ENCODE results near the gene FKBP14. TPM values are rescaled to one million over a fixed set of nuclear protein-coding genes. Genes with fewer than 3 reads are reported as not detected.

FKBP14 gene
- total RNA-seq, 2 experiments from 2014 or later = 7.2 to 8.3 TPM

DNA sequence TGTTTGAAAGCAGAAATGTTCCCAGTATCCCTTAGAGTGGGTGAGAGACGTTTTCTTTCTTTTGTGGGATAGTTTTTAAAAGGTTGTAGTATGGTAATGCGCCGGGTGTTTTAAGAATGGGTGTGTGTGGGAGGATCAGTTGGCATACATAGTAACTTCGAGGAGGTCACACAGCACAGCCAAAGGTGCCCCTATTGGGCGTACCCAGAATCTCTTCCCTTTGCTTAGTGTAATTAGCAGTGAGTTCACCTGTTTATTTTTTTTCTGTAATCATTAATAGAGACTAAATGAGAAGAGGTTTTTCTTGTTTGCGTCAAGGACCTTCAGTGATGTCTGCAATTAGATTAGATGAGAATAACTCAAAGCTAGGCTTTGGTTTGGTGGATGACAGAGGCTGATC lies 3.2 kb upstream of the FKBP14 start:
- Mint-ChIP-seq H3K4me1 (peaks cover 19% of the 10 kb centered on the region), H3K27ac (no peak overlapping the region), H3K9me3 (ENCODE audit: low read depth) (no peaks in the 10 kb centered on the region), H3K36me3 (ENCODE audit: low read depth) (peaks cover 5% of the 10 kb centered on the region), H3K27me3 (no peaks in the 10 kb centered on the region), H3K4me3 (no peak overlapping the region)
- peak; percentile 40 for DNase-seq
- CTCF ChIA-PET = interaction anchor here (0.9 to 1.2 kb wide), 2 partner anchors 37 to 84 kb away, joined by 3 read pairs; no protein-coding TSS in a partner anchor
- POLR2A ChIA-PET = no interaction called here
- intact Hi-C loops (cut with DNase I, micrococcal nuclease) = loop anchor here (2.0 to 10.0 kb wide), 9 partner anchors 33 to 565 kb away; partner anchors contain the start of genes NOD1 (in 2 of the 2), GARS1 (in 1 of the 2), GGCT (in 1 of the 2) and SCRN1 (in 1 of the 2)
- ATAC-seq = no peak

DNA sequence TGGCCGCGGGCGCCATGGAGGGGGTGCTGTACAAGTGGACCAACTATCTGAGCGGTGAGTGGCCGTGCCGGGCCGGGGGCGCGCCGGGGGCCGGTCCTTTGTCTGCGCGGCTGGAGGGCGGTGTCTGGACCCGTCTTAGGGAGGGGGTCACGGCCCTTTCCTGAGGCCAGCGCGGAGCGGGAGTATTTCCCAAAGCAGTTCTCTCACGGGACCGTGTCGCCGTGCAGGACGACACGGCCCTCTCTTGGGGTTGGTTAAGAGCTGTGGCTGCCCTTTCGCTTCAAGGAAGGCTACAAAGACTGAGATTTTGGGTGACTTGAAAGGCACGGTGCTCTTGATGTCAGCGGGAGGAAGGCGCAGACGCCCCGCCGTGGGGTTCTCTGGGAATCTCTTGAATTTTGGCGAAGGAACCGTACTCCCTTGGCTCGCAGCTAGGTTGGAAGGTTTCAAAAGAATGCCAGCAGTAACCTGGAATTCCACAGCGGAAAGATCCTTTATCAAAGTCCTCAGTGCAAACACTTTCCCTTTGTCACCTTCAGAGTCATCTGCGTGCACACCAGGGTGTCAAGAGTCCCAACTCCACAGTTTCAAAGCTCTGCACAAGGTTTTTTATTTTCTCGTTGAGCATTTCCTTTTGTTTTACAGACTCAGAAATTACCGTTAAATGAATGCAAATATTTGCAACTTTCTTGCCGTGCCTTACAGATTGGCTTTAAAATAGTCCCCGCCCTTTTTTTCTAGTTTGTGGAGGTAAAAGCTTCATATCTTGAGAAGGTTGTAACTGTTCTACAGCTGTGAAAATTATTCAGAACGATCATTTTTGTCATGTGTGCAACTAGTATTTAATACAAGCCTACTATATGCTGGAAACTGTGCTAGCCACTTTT lies 2.5 kb upstream of the FKBP14 start:
- H3K9me3 Mint-ChIP-seq (ENCODE audit: low read depth) = no peaks in the 10 kb centered on the region
- ATAC-seq (peak; percentile 7), DNase-seq (peak; percentile 47)
- H3K27ac Mint-ChIP-seq = peak overlapping the region; percentile 64
- intact Hi-C loops (cut with DNase I, micrococcal nuclease) = loop anchor here (1.0 to 10.0 kb wide), 12 partner anchors 33 to 566 kb away; partner anchors contain the start of genes NOD1 (in 2 of the 2), GARS1 (in 1 of the 2), GGCT (in 1 of the 2) and MTURN (in 1 of the 2)
- H3K36me3 Mint-ChIP-seq (ENCODE audit: low read depth) = peaks cover 5% of the 10 kb centered on the region
- ChIA-PET CTCF (interaction anchor here (0.9 to 1.2 kb wide), 3 partner anchors 13 to 83 kb away, joined by 3 read pairs; no protein-coding TSS in a partner anchor), POLR2A (no interaction called here)
- peaks cover 26% of the 10 kb centered on the region for H3K4me1 Mint-ChIP-seq
- H3K27me3 Mint-ChIP-seq = no peaks in the 10 kb centered on the region
- H3K4me3 Mint-ChIP-seq = no peak overlapping the region

DNA sequence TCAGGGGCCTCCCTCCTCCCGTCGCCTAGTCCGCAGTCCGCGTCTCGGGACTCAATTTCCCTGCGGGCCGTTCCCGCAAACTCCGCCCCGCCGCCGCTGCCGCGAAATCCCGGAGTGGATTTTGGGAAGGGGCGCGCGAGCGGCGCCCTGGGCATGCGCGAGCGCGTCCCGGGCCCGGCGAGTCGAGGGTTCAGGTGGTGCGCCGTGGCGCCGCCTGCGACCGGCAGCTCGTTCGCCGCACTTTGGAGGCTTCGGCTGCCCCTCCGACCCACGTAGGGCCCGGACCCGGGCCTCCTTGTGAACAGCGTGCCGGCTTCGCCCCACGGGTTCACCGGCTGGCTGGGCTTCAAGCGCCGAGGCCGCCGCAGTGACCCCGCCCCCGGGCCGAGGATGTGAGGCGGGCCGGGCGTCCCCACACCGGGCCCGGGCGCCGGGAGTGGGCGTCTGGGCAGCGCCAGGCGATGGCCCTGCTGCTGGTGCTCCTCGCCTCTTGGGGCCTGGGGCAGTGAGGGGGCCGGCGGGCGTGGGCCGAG lies 1.8 kb upstream of the FKBP14 start, which contains the start of gene PLEKHA8:
TSS of gene PLEKHA8 (plus strand) at position 197 of the 533 bp plus-strand sequence. CDS start 351 bp downstream, outside the sequence.
- H3K4me1 Mint-ChIP-seq = peaks cover 33% of the 10 kb centered on the region
- peak; percentile 47 for ATAC-seq
- H3K9me3 Mint-ChIP-seq (ENCODE audit: low read depth) = no peaks in the 10 kb centered on the region
- H3K4me3 Mint-ChIP-seq = no peak within 1 kb of the TSS
- H3K27ac Mint-ChIP-seq = peak within 1 kb of the TSS; percentile 90
- ChIA-PET CTCF (interaction anchor here (1.0 to 1.7 kb wide), 2 partner anchors 14 to 33 kb away, joined by 3 to 8 read pairs; no protein-coding TSS in a partner anchor), POLR2A (no interaction called here)
- peak; percentile 92 for DNase-seq
- peaks cover 5% of the 10 kb centered on the region for H3K36me3 Mint-ChIP-seq (ENCODE audit: low read depth)
- H3K27me3 Mint-ChIP-seq = no peaks in the 10 kb centered on the region
- intact Hi-C loops (cut with DNase I, micrococcal nuclease) = loop anchor here (1.0 to 10.0 kb wide), 12 partner anchors 34 to 567 kb away; partner anchors contain the start of genes NOD1 (in 2 of the 2), GARS1 (in 1 of the 2), GGCT (in 1 of the 2) and MTURN (in 1 of the 2)

DNA sequence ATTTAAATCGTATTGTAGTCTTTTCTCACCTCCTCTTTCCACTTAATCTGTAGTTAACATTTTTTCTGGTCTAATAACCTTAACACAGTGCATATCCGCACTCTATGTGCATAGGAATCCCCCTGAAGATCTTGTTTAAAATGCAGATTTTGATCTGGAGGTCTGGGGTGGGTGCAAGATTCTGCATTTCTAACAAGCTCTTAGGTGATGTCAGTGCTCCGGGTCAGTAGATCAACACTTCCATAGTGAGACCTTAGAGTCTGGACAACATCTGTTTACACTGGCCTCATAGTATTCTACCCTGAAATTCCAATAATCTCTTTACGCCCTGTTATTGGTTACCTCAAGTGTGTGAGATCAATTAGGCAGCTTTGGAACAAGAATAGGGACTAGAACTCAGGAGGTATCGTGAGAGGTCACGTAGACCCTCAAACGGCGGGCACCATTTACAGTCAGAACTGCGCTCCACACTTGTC lies 1.3 kb upstream of the FKBP14 start:
- Mint-ChIP-seq H3K4me3 (no peak overlapping the region), H3K27ac (peak overlapping the region; percentile 90), H3K27me3 (no peaks in the 10 kb centered on the region), H3K9me3 (ENCODE audit: low read depth) (no peaks in the 10 kb centered on the region), H3K4me1 (peaks cover 36% of the 10 kb centered on the region), H3K36me3 (ENCODE audit: low read depth) (peaks cover 5% of the 10 kb centered on the region)
- ATAC-seq = no peak
- DNase-seq = no peak
- intact Hi-C loops (cut with DNase I, micrococcal nuclease) = loop anchor here (1.0 to 10.0 kb wide), 14 partner anchors 35 to 567 kb away; partner anchors contain the start of genes GGCT (in 2 of the 2), NOD1 (in 2 of the 2), ZNRF2 (in 2 of the 2) and GARS1 (in 1 of the 2)
- CTCF ChIA-PET = interaction anchor here (1.0 to 1.7 kb wide), 3 partner anchors 14 to 248 kb away, joined by 3 to 8 read pairs (median 7); no protein-coding TSS in a partner anchor
- POLR2A ChIA-PET = no interaction called here

DNA sequence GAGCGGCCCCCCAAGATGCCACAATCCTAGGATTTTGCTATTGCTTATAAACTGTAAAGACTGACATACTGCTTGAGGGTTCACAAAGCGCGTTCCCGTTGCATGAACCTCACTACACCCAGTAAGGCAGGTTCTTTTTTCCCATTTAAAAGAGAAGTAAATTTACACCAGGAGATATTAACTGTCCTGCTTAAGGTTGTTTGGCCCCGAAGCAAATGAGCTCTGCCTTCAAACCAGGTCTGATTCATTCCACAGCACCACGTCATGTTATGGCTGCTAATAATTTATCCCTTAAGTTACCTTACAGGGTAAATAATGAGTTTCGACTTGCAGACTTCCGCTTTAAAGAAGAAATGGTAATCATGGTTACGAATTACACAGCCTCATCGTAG lies 559 bp upstream of the FKBP14 start:
- Mint-ChIP-seq H3K27ac (peak overlapping the region; percentile 90), H3K27me3 (no peaks in the 10 kb centered on the region), H3K4me3 (no peak overlapping the region), H3K9me3 (ENCODE audit: low read depth) (no peaks in the 10 kb centered on the region), H3K4me1 (peaks cover 32% of the 10 kb centered on the region), H3K36me3 (ENCODE audit: low read depth) (peaks cover 5% of the 10 kb centered on the region)
- CTCF ChIA-PET = interaction anchor here (1.5 to 1.7 kb wide), 2 partner anchors 35 to 248 kb away, joined by 7 to 8 read pairs; no protein-coding TSS in a partner anchor
- intact Hi-C loops (cut with DNase I, micrococcal nuclease) = loop anchor here (2.0 to 10.0 kb wide), 7 partner anchors 110 to 478 kb away; partner anchors contain the start of genes GGCT (in 2 of the 2), NOD1 (in 1 of the 2) and ZNRF2 (in 1 of the 2)
- POLR2A ChIA-PET = no interaction called here
- DNase-seq (peak; percentile 50), ATAC-seq (peak; percentile 23)

DNA sequence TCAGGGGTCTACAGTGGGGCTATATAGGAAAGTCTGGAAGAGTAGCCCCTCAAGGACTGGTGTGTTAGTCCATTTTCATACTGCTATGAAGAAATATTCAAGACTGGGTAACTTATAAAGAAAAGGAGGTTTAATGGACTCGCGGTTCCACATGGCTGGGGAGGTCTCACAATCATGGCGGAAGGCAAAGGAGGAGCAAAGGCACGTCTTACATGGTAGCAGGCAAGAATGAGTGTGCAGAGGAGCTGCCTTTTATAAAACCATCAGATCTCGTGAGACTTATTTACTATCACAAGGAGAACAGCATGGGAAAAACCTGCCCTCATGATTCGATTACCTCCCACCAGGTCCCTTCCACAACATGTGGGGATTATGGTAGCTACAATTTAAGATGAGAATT lies 3.0 kb downstream of the FKBP14 start:
- intact Hi-C loops (cut with DNase I, micrococcal nuclease) = loop anchor here in 1 of 2 experiments (10.0 kb wide), 1 partner anchor 339 kb away; no protein-coding TSS in a partner anchor
- Mint-ChIP-seq H3K36me3 (ENCODE audit: low read depth) (peaks cover 5% of the 10 kb centered on the region), H3K4me3 (no peak overlapping the region), H3K27ac (no peak overlapping the region), H3K9me3 (ENCODE audit: low read depth) (no peaks in the 10 kb centered on the region), H3K27me3 (no peaks in the 10 kb centered on the region), H3K4me1 (peaks cover 39% of the 10 kb centered on the region)
- ATAC-seq = no peak
- CTCF ChIA-PET = interaction anchor here (0.6 kb wide), 1 partner anchor 346 kb away, joined by 5 read pairs; no protein-coding TSS in a partner anchor
- no peak for DNase-seq
- POLR2A ChIA-PET = no interaction called here

DNA sequence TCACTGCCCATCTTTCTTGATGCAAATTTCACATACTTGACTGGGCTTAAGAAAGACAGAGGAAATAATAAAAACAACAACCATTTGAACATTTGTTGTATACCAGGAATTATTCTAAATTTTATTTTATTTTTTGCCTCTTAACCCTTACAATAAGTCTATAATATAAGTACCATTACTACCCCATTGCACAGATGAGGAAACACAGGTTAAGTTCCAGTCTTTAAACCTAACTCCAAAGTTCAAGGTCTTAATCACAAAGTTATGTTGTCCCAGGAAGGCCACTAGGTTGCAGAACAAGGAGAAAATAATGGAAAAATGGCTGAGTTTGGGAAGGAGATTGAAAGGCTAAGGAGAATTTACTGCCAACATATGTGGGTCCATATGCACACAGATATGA lies 3.5 kb downstream of the FKBP14 start:
- no peak for ATAC-seq
- POLR2A ChIA-PET = no interaction called here

DNA sequence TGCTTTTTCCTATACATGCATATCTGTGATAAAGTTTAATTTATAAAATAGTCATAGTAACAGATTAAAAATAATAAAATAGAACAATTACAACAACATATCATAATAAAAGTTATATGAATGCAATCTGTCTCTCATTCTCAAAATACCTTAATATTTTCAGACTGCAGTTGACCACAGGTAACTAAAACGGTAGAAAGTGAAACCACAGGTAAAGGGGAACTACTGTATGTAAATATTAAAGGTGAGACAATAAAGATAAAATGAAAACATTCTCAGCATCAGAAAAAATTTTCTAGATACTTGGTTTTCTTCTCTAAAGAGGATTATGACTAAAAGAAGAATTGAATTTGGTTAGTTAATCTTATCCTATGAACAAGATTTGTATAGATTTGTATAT lies 6.0 kb downstream of the FKBP14 start:
- Mint-ChIP-seq H3K4me1 (peaks cover 31% of the 10 kb centered on the region), H3K36me3 (ENCODE audit: low read depth) (peaks cover 8% of the 10 kb centered on the region), H3K27me3 (no peaks in the 10 kb centered on the region), H3K9me3 (ENCODE audit: low read depth) (no peaks in the 10 kb centered on the region), H3K4me3 (no peak overlapping the region), H3K27ac (no peak overlapping the region)
- DNase-seq (no peak), ATAC-seq (no peak)
- intact Hi-C loops (cut with DNase I, micrococcal nuclease) = loop anchor here in 1 of 2 experiments (10.0 kb wide), 1 partner anchor 336 kb away; no protein-coding TSS in a partner anchor
- CTCF ChIA-PET = no interaction called here
- POLR2A ChIA-PET = no interaction called here

More for the DNA sequence above, 3.5 kb downstream of the FKBP14 start:
- intact Hi-C loops (cut with DNase I, micrococcal nuclease) = loop anchor here in 1 of 2 experiments (10.0 kb wide), 1 partner anchor 338 kb away; no protein-coding TSS in a partner anchor
- peaks cover 8% of the 10 kb centered on the region for H3K36me3 Mint-ChIP-seq (ENCODE audit: low read depth)
- no peak overlapping the region for H3K4me3 Mint-ChIP-seq
- no peaks in the 10 kb centered on the region for H3K9me3 Mint-ChIP-seq (ENCODE audit: low read depth)
- DNase-seq = no peak
- peaks cover 39% of the 10 kb centered on the region for H3K4me1 Mint-ChIP-seq
- no peak overlapping the region for H3K27ac Mint-ChIP-seq
- CTCF ChIA-PET = no interaction called here
- H3K27me3 Mint-ChIP-seq = no peaks in the 10 kb centered on the region

DNA sequence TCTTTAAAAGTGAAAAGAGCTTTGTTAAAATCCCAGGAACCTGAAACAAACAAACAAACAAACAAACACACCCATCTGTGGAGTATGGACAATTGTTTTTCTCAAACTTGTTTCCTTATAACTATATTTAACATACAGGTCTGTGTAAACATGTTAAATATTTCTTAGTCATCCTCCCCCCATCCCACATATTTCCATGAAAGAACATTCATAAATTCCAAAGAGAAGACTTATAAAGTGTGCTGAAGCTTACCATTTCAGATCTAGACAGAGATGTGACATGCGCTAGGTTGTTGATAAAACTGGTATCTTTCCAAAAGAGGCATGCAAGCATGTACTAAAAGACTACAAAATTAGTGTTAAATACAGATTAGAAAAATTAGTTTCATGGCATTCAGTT lies 6.5 kb downstream of the FKBP14 start:
- no peak overlapping the region for H3K27ac Mint-ChIP-seq
- CTCF ChIA-PET = no interaction called here
- no peak for DNase-seq
- no peaks in the 10 kb centered on the region for H3K9me3 Mint-ChIP-seq (ENCODE audit: low read depth)
- no peak for ATAC-seq
- no peak overlapping the region for H3K4me3 Mint-ChIP-seq
- POLR2A ChIA-PET = no interaction called here
- intact Hi-C loops (cut with DNase I, micrococcal nuclease) = loop anchor here in 1 of 2 experiments (10.0 kb wide), 1 partner anchor 335 kb away; no protein-coding TSS in a partner anchor
- H3K4me1 Mint-ChIP-seq = peaks cover 26% of the 10 kb centered on the region
- H3K27me3 Mint-ChIP-seq = no peaks in the 10 kb centered on the region
- H3K36me3 Mint-ChIP-seq (ENCODE audit: low read depth) = peaks cover 6% of the 10 kb centered on the region

DNA sequence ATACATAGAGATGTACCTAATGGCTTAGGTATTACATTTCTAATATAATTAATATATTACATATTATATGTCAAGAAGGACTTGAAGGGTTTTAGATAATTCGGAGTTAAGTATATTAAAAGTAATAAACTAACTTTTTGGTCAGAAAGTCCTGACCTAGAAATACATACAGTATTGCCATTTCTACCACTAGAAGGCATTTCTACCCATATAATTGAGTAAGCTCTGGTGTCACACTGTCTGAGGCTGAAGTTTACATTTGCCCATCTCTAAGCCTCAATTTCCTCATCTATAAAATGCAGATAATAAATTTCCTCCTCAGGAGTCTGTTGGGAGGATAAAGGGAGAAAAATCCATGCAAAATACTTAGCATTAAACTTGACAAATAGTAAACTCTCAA lies 7.1 kb downstream of the FKBP14 start:
- Mint-ChIP-seq H3K27me3 (no peaks in the 10 kb centered on the region), H3K4me1 (peaks cover 20% of the 10 kb centered on the region), H3K27ac (no peak overlapping the region), H3K4me3 (no peak overlapping the region), H3K36me3 (ENCODE audit: low read depth) (peaks cover 6% of the 10 kb centered on the region), H3K9me3 (ENCODE audit: low read depth) (no peaks in the 10 kb centered on the region)
- DNase-seq (no peak), ATAC-seq (no peak)
- intact Hi-C loops (cut with DNase I, micrococcal nuclease) = no loop called here
- ChIA-PET POLR2A (no interaction called here), CTCF (no interaction called here)

DNA sequence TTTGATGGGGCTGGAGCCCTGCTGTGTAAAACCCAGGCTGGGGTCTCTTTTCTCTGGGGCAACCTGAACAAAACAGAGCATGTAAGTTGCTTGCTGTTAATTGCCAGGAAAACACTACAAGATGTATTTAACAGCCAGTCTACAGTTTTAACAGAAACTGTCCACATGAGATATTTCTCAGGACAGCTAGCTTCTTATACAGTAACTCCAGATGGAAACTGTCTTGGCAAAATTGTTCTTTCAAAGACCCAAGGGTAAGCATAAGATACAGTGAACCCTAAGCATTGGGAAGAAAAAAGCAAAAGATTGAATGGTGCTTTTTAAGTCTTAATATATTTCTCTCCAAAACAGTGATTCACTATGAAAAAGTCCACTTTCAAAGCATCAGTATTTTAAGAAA lies 8.1 kb downstream of the FKBP14 start:
- ChIA-PET CTCF (interaction anchor here (0.6 kb wide), 1 partner anchor 76 kb away, joined by 3 read pairs; no protein-coding TSS in a partner anchor), POLR2A (no interaction called here)
- ATAC-seq (no peak), DNase-seq (no peak)
- Mint-ChIP-seq H3K36me3 (ENCODE audit: low read depth) (peaks cover 8% of the 10 kb centered on the region), H3K27me3 (no peaks in the 10 kb centered on the region), H3K4me3 (no peak overlapping the region), H3K27ac (no peak overlapping the region), H3K4me1 (peaks cover 11% of the 10 kb centered on the region), H3K9me3 (ENCODE audit: low read depth) (no peaks in the 10 kb centered on the region)
- intact Hi-C loops (cut with DNase I, micrococcal nuclease) = no loop called here

Data from activated CD4-positive, alpha-beta T cell treated with anti-CD3 and anti-CD28 coated beads for 36 hours (primary cell).